Kidney tubule cell (primary cell): ENCODE data around the gene TBX20.
"Not testable (repeated sequence)": the region's sequence is repeated elsewhere in the genome, so short reads cannot be mapped to it uniquely, and the experiment has no call there.

ENCODE experiments used
- DNase-seq: peaks from one replicate; pipeline ENCODE4 v3.0.0-alpha.2; 2018; ENCODE audit warnings: low spot score

Gene TBX20

DNA sequence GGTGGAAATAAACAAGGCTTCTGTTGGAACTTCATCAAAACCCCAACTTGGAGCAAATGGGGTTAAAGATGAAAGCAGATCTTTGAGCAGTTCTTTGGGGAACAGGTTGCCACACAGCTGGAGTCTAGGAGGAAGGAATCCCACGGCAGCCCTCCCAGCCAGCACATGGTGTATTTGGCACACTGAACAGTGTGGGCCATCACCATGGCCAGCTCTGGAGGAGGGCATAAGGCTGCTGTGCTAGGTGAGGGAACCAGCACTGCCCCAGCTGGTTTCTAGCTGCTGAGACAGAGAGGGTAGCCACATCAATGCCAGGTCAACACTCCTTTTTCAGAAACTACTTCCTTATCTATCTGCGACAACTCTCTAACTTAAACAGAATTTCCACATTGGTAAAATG, 33.7 kb downstream of the TBX20 start:
- DNase-seq, result not testable (repeated sequence)

DNA sequence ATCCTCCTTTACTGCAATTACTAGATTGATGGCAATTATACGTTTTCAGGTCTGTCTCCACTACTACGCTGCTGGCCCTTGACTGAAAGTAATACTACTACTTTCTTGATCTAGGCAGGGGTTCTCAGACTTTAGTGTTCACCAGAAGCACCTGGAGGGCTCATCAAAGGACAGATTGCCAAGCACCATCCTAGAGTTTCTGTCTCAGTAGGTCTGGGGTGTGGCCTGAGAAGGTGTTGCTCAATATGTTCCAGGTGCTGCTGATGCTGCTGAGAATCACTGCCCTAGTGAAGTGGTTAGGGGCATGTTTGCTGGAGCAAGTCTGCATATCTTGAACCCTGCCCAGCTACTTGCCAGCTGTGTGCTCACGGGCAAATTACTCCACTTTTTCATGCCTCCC, 37.9 kb downstream of the TBX20 start:
- not testable (repeated sequence) for DNase-seq

DNA sequence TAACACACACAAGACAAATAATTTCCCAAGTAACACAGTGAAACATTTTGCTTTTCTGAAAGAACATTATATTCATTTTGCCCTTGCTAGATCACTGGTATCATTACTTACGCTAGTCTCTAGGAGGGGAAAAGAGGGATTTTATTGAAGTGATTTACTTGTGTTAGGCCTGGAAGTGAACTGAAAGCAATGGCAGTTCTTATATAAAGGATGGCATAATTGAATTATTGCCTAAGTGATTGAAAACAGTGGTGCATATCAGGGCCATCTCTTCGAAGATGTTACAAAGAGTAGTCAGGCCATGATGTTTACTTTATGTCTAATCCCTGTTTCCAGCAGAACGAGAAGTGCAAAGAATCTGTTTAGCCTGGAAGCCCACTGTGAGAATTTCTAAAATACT, 38.8 kb downstream of the TBX20 start:
- DNase-seq, result not testable (repeated sequence)

DNA sequence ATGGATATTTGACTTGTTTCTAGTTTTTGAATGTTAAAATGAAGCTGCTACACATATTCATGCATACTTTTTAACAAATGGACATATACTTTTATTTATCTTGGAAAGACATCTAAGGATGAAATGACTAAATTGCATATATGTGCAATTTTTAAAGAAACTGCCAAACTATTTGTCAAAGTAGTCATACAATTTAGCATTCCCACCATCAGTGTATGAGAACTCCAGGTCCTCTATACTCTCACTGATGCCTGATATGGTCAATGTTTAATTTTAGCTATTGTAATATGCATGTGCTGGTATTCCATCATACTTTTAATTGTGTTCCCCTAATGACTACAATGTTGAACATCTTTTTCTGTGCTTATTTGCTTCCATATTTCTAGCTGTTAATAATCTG, 47.0 kb downstream of the TBX20 start:
- not testable (repeated sequence) for DNase-seq

DNA sequence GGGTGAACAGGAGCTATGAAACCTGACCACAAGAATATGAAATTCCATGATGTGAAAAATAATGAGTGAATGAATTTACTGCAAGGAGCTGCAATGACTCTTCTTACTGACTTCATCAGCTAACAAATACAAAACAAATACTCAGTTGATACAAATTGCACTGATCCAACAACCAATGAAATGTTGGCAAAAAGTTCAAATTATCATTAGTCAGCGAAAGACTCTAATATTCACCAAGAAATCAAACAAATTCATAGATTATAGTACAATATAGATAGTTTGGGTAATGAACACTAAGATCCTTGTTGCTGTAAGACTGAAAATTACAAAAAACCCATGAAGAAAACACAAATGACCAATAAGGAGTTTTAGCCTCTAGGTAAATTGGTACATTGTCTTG, 49.0 kb downstream of the TBX20 start:
- DNase-seq, result not testable (repeated sequence)

DNA sequence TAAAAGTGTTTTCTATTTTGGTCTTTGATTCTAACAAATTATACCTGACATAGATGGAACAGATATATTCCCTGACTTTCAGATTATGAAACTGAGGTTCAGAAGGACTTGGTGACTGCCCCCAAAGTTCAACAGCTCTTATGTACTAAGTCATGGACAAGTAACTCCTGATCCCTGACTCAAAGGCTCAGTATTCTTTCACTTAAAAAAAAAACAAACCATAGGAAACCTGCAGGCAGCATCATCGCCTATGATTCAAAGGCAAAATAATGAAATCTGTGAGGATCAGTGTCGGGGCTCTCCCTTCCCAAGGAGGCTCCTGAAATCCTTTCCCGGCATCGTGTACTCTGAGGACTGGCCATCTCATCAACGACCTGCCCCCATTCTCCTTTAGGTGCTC, 49.9 kb downstream of the TBX20 start:
- DNase-seq, result peak; percentile 56

DNA sequence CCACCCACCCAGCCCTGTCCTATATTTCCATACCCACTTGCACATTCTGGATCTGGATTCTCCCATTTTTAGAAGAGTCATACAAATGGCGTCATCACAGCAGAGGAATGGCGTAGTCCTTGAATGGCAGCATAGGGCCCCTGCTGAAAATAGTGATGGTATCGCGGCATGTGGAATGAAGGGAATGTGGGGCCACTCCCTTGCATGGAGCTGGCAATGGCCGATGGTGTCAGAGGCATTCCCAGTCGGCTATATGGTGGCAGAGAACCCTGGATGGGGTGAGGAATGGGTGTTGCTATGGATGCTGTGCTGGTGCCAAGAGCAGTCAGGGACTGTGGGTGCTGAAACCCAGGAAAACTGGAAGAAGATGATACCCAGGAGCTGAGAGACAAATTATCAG, 51.5 kb downstream of the TBX20 start:
- not testable (repeated sequence) for DNase-seq

DNA sequence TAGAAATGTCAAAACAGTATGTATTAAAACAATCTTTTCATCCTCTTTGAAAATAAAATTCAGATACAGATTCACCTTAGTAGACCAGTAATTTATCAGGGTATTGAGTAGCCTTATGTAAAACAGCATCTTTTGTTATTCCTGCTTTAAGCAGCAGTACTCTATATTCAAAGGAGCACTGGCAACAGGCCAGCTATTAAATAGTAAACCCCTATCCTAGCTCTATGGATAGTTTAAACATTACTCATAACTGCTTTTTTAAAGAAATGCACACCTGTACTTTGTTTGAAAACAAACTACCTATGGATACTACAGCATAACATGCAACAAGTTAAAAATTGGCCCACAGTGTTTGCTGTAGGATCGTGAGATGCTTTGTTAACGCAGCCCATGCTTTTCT, 53.7 kb downstream of the TBX20 start:
- DNase-seq, result peak; percentile 35

DNA sequence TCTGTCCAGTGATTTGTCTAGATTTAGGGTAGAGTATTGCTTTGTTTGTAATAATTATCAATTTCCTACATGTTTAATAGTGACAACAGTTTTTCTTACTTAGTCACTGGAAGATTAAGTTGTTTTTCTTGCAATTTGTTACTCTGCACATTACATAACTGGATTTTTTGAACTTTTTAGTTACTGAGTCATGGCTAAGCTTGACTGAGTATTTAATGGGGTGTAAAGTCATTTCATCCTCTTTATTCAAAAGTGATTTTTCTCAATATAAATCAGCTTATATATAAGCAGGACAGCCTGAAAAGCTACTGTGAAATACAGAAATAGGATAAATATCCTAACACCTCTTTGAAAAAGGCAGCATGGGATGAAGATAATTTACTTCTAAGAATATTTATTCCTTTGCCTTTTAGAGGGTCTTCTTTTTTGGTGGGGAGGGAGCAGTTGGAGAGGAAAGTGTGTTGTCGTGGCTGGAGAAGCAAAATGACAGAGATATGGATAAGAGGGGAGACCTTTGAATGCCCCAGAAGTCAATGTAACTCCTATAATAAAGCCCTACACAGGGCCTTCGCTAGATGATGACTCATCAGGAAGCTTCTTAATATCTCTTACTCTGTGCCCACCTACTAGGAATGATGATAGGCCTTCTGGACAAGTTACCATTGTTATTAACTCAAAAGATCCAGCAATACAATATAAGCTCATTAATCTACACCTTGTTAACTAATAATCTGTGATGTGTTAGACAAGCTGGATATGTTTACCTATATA, 55.3 kb downstream of the TBX20 start:
- DNase-seq, result peak; percentile 78

DNA sequence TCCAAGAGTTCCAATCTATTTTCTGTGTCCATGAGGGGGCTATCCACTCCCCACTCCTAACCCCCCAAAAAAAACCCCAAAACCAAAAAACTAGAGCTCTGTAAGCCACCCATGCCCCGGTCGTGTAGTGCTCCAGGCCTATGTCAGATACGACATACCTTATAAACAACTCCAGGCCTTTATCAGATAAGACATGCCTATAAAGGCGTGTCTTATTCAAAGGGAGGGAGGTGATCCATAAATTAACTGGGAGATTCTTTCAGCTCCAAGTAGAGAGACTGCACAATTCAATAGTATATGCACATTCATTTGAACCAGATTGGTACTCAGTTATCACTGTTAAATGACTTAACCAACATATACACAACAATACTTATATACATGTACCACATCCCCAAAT, 62.3 kb downstream of the TBX20 start:
- not testable (repeated sequence) for DNase-seq

DNA sequence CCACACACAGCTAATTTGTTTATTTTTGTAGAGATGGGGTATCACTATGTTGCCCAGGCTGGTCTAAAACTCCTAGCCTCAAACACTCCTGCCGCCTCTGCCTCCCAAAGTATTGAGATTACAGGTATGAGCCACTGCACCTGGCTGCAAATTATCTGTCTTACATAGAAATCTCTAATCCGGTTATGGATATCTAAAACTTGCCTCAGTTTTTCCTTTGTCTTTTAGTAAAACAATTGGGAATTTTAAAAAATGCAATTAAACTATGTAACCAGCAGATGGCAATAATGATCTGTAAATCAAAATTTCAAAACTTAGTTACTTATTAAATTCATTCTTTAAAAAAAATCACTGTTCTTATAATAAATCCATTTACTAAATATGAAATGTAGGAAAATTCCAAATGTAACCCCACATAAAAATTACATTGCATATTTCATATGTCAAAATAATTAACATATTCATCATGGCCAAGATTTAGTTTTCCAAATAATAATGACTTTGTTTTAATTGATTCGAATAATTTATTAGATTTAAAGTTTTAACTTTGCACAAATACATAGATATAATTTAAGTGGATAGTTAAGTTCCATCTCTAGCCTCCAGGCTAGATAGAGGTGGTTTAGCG, 63.6 kb downstream of the TBX20 start:
- not testable (repeated sequence) for DNase-seq

DNA sequence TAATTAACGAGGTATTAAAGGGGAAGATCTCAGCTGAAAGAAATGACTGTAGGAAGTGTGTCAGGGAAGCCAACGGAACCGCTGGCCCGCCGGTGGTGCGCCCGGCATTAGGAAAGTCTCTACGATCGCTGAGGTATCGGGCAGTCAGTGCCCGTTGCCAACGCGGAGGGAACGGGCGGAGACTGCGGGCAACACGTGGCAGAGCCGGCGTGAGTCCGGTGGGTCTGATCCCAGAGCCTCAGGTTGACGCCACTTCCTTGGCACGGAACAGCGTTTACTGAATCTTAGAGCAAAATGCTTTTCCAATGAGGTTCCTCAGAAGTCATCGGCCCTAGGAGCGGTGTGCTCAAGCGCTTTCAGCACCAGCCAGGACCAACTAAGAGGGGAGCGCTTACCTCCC, 67.1 kb downstream of the TBX20 start:
- peak; percentile 84 for DNase-seq

DNA sequence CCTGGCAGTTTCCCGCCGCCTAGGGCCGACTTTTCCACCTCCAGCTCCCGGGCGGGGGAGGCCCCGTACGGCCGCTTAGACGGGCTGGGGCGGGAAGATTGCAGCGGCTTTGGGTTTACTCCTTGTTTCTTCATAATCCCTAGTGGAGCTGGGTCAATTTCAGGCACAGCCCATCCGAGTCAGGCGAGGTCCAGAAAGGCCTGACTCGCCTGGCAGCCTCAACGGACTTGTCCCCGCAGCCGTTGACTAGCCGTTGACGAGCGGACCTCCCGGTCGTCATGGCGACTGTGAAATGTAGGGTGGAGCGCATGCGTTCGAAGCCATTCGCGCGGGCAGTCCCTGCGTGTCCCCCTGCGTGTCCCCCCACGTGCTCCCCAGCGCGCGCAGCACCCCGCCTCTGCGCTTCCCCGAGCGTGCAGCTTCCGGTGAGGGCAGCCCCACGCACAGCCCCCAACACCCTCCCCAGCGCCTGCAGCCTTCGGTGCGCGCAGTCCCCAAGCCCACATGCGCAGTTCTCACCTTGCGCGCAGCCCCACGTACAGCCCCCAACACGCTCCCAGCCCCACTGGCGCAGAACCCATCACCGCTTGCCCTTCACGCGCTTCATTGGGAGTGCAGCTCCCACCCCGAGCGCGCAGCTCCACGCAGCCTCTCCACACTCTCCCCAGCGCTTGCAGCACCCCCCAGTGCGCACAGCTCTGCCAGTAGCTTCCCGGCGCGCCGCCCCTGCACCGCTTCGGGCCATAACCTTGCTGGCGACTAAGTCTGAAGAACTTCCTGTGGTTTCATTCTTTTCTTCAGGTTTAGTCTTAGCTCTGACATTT, 67.8 kb downstream of the TBX20 start:
- peak; percentile 81 for DNase-seq

DNA sequence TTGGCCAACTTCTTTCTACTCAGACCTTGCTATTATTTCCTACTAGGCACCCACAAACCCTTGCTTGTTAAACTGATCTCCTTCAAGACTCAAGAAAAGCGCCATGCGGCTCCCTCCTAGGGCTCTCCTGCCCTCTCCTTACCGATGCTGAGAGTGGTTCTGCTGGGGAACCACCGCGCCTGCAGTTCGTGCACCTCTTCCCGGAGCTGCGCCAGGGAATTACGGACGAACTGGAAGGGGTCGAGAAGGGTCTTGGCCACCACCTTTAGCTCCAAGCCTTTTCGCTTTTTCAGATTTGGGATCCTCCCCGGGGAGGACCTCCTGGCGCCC, 68.4 kb downstream of the TBX20 start:
- not testable (repeated sequence) for DNase-seq

DNA sequence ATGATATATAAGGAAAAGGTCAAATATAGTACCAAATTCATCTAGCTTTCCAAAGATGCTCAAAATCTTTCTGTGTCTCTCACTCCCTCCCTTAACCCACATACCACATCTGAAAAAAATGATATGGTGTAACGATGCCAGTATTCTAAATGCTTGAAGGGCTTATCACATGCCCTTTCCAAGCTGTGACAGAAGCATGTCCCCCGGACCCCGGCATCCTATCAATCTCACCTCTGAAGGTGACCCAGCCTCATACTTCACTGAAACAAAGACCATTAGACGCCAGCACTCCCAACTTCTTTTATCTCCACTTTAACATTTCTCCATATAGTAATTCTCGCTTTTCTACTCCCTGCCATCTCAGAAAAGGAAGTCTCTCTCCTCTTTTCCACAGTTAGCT, 68.9 kb downstream of the TBX20 start:
- not testable (repeated sequence) for DNase-seq

DNA sequence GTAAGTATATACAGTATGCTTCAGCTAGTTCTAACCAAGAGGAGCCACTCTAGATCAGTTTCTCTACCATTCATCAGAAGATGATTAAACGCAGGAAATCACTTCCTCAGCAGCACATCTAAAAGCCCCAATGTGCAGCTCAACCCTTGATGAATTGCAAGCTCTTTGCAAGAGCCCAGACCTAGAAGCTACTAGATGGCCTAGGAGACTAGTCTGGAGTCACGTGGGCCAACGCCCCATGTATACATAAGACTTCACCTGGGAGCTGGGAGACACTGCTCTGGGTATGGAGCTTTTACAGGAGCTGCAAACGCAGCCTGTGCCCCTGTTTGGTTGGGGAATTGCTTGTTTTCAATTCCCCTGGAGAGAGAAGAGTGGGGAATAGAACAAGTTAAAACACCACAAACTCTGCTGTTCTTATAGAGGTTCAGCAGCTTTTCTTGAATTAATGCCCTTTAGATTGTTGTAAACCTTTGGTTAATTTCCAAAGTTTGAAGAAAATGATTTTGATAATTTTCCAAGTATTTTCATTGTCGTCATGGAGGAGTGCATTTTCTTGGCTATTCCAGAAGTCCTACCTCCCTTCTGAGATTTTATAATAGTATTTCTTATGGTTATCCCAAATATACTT, 69.9 kb downstream of the TBX20 start:
- not testable (repeated sequence) for DNase-seq

DNA sequence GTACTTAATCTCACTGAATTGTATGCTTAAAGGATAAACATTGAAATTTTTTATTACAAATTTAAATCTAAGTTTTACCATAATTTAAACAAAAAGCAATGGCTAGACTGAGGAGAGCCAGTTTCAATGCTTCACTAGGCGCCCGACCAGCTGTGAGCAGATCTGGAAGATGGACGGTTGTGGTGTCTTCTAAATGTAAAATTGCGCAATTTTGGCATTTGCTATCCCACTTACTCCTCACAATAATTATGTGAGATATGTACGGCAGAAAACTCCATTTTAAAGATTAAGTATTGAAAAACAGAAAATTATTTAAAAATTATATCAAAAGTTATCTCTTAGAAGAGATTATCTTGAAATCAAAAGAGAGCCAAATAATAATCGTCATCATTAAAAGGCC, 73.2 kb downstream of the TBX20 start:
- DNase-seq, result not testable (repeated sequence)

DNA sequence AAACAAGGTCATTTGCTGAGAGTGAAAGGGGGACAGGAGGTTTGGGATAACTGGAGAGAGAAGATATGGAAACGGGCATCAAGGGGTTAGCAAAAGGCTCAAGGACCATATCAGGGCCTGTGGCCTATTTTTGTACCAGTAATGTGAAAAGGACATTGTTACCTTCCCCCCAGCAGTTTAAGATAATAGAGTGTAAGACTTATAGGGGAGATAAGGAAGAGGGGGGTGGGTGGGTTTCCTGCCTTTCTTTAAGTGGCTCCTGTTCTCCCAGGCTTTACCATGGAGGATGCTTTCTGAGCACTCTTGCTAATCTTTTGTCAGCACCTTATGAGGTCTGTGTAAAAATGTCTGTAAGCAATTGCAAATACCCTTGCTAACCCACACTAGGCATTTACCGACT, 80.7 kb downstream of the TBX20 start:
- DNase-seq, result not testable (repeated sequence)

DNA sequence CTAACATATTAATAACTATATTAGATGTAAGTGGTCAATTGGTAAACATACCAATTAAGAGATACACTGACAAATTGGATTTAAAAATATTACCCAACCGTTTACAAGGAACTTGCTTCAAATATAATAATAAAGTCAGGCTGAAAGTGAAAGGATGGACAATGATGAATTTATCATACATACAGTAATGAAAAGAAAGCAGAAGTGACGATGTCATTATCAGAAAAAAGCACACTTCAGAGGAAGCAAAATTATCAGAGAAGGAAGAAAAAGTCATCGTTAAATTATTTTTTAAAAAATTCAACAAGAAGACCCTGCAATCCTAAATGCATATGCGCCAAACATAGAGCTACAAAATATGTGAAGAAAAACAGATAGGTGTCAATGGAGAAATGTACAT, 81.8 kb downstream of the TBX20 start:
- DNase-seq, result not testable (repeated sequence)

DNA sequence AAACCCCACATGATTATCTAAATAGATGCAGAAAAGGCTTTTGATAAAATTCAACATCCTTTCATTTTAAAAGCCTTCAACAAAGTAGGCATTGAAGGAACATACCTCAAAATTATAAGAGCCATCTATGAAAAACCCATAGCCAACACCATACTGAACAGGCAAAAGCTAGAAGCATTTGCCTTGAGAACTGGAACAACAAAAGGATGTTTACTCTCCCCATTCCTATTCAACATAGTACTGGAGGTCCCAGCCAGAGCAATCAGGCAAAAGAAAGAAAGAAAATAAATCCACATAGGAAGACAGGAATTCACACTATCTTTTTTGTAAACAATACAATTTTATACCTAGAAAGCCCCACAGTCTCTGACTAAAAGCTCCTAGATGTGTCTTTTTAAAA, 86.2 kb downstream of the TBX20 start:
- DNase-seq, result not testable (repeated sequence)

DNA sequence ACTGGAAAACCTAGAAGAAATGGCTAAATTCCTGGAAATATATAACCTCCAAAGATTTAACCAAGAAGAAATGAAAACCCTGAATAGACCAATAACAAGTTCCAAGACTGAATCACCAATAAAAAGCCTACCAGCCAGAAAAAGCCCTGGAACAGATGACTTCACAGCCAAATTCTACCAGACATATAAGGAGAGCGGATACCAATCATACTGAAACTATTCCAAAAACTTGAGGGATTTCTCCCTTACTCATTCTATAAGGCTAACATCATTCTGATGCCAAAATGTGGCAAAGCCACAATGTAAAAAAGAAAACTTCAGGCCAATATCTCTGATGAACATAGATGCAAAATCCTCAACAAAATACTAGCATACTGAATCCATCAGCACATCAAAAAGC, 86.7 kb downstream of the TBX20 start:
- DNase-seq, result not testable (repeated sequence)

DNA sequence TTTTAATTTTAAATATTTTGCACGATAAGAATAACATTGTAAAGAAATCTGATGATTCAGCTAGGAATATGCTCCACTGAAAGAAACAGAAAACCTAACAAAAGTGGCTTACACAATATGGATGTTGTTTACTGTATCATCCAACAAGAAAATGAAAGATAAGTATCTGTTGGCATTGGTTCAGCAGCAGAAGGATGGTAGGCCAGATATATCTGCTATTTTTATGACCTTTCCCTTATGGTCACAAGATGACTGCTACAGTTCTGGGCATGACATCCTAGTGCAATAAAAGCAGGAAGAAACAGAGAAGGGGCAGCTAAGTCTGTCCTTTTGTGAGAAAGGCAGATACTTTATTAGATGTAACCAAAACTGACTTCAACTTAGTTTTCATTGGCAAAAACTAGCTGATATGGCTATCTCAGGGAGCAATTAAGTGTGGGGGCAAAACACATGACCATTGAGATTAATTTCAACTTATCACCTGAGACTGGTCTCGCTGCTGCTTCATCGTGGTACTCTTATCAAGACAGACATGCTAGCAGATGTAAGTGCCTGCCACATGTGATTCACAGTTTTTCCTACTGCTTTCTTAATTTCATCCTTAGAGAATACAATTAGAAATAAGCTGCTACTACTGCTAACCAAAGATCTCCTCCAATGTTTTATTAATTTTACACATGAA, 92.7 kb downstream of the TBX20 start:
- DNase-seq, result not testable (repeated sequence)
